Measurements from ENCODE around the gene MXD4. TPM values are rescaled to one million over a fixed set of nuclear protein-coding genes. Genes with fewer than 3 reads are reported as not detected.

MXD4 gene
- total RNA-seq, 2 experiments from 2014 or later, result 3.7 to 5.0 TPM

DNA sequence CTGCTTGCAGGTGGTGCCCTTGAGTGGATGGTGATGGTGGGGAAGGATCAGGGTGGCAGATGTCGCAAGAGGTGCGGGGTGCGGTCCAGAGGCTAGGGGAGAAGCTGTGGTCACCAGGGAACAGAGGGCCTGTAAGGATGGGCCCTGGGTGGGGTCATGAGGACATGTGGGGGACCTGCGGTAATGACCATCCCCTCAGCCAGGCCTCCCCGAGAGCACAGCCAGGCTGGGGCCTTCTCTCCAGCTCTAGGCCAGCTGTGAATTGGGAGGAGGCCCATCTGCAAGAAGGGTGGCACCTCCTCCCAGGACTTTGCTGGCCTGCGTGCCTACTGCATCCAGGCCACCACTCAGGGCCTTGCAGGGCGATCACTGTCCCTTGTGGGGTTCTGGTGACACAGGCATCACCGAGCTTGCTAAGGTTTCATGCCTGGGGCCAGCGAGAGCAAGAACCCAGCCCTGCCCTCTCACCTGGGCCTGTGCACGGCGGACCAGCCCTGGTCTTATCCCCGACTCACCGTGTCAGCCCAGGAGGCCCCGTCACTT is 34.1 kb upstream of the MXD4 start:
- CTCF ChIA-PET, result interaction anchor here (0.9 to 1.2 kb wide), 2 partner anchors 9 to 206 kb away, joined by 3 read pairs; no protein-coding TSS in a partner anchor
- POLR2A ChIA-PET, result no interaction called here

DNA sequence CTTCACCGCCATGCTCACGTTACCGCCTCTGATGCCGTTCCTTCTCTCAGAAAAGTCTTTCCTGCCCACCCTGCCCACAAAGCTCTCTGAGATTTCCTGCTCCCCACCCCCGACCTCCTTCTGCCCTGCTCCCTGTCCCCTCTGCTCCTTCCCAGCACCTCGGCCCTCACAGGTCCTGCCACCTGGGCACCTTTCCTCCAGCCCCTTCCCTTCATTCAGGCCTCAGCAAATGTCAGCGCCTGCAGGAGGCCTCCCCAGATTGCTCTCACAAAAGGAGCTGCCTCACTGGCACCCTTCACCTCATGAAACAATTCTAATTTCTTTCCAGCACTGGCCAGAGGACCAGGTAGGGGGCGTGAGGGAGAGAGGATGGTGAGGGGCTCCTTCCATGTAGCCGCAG is 33.6 kb upstream of the MXD4 start:
- ChIA-PET CTCF (interaction anchor here (0.9 to 1.2 kb wide), 2 partner anchors 9 to 206 kb away, joined by 3 read pairs; no protein-coding TSS in a partner anchor), POLR2A (no interaction called here)

DNA sequence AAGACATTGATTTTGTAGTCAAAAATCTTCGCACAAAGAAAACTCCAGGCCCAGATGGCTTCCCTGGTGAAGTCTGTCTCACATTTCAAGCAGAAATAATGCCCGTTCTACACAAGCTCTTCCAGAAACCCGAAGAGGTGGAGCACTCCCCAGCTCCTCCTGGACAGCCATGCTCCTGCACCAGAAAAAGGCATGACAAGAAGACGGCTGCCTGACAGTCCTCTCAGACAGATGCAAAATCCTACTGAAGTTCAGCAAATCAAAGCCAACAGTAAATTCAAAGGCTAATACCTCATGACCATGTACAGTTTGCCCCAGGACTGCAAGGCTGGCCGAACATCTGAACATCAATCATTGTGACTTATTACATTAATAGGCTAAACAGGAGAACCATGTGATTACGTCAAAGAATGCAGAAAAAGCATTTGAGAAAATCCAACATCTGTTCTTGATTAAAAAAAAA is 30.8 kb upstream of the MXD4 start:
- POLR2A ChIA-PET, result no interaction called here
- CTCF ChIA-PET, result no interaction called here

DNA sequence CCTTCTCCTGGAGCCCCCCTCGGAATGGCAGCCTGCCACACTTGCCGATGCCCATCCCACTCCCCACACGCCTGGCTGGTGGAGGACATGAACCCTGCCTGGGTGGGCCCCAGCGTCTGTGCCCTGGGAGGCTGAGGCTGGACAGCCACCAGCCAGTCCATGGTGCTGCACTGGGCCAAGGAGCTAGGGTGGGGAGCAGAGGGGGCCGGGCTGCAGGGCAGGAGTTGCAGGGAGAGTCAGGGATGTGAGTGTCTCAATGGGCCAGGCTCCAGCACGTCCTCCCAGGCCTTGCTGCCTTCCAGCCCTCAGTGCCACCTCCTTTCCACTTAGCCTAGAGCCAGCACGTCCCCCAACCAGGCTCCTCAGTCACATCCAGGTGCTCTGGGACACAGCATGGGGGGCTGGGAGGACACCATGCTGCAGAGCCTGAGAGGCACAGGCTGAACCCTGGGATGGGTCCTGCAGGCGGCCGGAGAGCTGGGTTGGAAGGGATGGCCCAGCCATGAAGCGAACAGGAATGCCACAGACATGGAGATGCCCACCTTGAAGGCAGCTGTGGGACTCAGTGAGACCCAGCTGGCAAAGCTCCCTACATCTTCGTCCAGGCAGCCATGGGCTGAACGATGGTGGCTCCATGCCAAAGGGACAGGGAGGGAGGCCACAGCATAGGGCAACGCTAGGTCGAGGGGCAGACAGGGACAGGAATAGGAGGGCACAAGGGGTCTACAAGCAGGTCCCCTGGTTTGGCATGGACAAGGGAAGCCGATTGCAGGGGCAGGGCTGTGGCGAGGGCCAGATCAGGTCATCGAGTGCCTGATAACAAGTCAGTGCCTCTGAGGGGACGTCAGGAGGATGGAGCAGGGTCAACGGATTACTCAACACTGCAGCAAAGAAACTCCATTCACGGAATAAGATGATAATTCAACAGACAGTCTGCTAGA is 30.1 kb upstream of the MXD4 start:
- ChIA-PET POLR2A (no interaction called here), CTCF (interaction anchor here (1.3 kb wide), 1 partner anchor 171 kb away, joined by 4 read pairs; no protein-coding TSS in a partner anchor)

DNA sequence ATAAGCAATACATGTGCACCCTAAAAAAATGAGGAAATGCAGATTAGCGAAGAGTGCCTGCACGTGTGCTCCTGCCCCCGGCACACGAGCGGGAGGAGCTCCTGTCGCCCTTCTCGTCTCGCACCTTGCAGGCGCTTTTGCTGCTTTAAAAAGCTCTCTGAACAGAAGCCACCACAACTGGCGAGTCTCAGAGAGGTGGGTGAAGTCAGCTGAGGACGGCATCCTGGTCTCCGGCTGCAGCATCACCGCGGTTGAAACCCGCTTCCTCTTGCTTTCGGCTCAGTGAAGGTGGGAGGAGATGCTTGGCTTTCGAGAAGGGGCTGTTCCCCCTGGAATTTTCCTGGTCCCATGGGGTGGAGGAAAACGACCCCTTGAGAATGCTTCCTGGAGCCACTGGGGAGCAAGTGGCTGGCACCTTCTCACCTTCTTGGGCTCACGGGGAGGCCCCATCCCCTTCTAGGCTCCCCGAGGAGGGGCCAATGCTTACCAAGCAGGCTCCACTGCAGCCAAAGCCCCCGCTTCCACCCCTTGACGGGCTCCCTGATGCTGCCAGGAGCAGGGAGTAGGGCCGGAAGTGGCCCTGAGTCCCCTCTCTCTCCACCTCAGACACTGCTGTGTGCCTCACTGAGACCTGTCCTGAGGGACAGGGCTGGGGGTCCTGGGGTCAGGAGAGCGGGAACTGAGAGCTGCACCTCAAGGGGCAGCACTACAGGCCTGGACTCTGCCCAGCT is 29.2 kb upstream of the MXD4 start:
- CTCF ChIA-PET, result interaction anchor here (0.5 to 1.3 kb wide), 4 partner anchors 14 to 322 kb away, joined by 3 to 4 read pairs (median 4); partner anchors contain the start of gene MXD4
- POLR2A ChIA-PET, result no interaction called here

DNA sequence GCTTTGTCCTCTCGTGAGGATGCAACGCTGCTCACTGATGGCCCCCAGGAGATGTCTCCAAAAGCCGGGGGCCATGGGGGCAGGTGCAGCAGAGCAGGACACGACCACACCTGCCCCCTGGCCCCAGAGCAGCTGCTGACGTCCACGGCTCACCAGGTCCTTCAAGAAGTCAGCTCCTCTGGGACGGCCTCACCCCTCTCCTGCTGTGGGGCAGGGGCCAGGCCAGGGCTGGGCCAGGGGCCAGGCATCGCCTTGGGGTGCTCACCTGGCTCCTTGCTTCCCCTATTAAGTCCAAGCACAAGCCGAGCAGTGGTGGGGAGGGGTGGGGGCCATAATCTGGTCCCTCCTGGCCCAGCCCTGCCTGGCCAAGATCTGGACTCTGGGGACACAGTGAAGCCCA is 28.6 kb upstream of the MXD4 start:
- POLR2A ChIA-PET, result no interaction called here
- CTCF ChIA-PET, result interaction anchor here (0.9 to 1.3 kb wide), 2 partner anchors 15 to 28 kb away, joined by 3 to 4 read pairs; partner anchors contain the start of gene MXD4

DNA sequence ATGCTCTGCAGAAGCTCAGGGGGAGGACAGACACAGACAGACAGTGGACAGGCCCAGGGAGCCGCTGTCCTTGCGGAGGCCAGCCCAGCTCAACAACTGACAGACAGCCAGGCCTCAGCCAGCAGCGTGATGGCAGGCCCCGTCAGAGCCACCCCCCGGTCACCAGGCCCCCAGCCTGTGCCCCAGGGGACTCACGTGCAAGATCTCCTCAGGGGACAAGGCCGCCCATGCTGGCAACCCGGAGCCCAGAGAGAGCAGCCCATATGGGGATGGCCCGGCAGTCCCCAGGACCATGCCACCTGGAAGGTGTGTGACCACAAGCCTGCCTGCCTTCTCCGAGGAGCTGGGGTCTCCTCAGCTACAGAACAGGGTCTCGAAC is 28.0 kb upstream of the MXD4 start:
- ChIA-PET POLR2A (no interaction called here), CTCF (no interaction called here)

DNA sequence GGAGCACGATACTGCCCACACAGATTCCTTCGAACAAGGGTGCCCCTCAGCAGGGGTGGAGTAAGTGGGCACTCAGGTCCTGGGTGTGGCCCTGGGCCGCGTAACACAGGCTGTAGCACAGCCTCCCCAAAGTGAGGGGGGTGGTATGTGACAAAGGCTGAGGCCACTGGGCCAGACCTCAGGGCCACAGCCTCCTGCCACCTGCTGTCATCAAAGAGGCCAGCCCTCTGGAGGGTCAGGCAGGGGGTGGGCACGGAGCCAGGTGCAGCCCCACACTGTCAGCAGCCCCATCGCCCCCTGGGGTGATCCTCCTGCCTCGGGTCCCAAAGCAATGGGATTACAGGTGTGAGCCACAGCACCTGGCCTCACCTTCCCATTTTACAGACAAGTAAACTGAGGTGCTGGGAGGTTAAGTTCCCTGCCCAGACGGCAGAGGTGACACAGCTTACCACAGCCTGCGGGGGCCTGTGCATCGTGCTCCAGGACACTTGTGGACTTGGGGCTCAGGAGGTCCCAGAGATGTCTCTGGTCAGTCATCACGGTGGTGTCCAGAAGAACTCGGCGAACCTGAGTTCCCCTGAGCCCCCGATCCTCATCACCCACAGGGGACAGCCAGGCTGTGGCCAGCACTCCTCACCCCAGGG is 27.5 kb upstream of the MXD4 start:
- ChIA-PET CTCF (no interaction called here), POLR2A (no interaction called here)

DNA sequence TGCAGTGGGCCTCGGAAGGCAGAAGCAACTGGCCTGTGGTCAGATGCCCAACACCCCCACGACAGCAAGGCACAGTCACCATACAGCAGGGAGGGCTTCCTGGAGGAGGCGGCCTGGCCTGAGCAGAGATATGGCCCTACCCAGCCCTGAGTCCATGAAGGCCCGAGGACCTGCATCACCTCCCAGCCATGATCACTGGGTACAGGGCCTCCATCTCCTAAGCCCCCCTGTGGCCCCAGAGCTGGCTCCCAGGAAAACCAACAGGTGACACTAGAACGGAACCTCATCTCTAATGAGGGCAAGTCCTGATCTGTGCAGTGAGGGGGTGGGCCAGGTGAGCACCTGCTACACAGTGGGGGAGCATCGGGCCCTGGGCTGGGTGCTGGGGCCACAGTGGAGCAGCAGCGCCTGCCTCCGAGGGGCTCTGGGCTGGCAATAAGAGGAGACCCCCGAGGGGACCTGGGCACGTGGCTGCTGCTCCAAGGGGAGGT is 26.2 kb upstream of the MXD4 start:
- ChIA-PET CTCF (no interaction called here), POLR2A (no interaction called here)

DNA sequence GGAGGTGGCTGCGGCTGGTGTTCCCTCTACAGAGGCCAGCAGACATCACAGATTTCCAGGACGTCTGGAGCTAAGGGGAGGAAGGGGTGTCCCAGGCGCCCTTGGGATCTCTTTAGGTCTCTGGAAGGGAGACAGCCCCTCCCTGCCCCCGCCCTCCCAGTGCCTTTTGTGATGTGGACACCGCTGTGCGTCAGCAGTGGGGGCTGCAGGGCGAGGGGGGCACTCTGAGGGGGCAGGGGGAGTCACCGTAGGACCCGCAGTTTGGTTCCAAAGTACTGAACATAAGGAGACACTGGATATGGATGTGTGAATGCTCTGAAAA is 25.6 kb upstream of the MXD4 start:
- CTCF ChIA-PET, result no interaction called here
- POLR2A ChIA-PET, result no interaction called here

DNA sequence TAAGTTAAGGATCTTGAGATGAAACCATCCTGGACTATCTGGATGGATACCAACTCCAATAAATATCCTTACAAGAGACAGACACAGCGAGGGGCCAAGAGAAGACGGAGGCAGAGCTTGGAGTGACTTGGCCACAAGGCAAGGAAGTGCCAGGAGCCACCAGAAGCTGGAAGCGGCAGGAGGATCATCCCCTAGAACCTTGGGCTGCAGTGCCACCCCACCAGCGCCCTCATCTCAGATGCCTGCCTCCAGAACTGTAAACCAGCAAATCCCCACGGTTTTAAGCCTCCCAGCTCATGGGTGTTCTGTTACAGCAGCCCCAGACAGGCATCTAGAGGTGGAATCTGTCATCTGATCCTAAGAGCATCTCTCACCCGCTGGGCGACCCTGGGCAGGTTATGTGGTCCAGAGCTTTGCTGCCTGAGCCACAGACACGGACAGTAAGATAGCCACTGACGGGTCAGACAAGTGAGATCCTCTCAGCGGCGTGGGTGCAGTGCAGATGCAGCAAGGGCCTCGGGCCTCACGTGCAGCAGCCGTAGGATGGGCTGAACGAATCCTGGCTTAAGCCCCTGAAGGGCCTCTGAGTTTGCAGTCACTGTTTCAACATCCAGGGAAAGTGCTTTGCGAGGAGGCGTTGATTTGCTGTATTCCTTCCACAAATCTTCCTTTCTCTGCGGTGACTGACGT is 25.1 kb upstream of the MXD4 start:
- POLR2A ChIA-PET, result no interaction called here
- CTCF ChIA-PET, result no interaction called here

DNA sequence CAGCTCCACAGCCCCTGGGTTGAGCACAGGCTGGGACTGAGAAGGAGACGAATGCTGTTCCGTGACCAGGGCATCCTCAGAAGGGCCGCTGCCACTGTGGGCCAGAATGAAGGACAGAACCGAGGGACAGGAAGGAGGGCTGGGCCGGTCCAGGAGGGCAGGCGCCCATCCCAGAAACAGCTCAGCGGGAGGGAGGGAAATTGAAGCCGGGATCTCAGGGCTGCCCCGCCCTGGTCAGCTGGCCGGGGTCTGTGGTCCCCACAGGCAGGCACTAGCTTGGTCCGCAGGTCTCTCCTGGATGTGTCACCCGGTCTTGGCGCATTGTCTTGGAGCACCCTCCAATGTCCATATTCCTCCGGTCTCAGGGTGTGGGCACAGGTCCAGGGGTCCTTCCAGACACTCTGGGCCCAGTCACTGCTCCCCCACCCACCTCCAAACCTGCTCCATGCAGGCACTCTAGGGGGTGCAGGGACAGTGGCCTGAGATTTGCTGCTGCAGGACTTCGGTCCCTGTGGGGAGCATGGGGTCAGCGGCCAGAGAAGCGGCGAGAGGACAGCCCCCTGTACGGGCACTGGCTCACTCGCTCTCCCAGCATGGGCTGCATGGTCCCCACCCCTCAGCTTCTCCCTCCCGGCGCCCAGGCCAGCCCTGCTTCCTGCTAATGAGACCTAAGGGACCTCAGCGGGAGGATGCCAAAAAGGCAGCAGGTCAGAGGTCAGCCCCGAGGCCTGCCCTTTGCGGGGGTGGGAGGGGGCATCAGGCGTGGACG is 23.9 kb upstream of the MXD4 start:
- POLR2A ChIA-PET, result no interaction called here
- CTCF ChIA-PET, result no interaction called here

DNA sequence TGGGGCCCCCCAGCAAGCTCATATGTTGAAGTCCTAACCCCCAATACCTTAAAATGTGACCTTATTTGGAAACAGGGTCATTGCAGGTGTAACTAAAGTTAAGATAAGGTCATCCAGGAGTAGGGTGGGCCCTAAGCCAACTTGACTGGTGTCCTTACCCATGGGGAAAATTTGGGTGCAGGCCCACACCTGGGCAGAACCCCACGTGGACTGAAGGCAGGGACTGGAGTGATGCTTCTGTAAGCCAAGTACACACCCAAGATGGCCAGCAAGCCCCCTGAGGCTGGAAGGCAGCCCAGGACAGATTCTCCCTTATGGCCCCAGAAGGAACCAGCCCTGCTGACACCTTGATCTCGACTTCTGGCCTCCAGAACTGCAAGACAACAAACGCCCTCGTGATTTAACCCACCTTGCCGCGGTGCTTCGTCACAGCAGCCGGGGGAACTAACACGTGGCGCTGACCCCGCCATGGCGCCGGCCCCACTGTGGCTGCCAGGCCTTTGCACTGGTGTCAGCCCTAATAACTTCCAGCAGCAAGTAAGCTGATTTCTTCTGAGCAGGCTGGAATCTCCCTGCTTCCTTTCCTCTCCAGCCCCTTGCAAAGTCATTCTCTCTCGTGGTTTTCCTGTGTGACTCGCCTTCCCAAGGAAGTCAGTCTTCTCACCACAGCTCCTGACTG is 23.2 kb upstream of the MXD4 start:
- POLR2A ChIA-PET, result no interaction called here
- CTCF ChIA-PET, result no interaction called here

DNA sequence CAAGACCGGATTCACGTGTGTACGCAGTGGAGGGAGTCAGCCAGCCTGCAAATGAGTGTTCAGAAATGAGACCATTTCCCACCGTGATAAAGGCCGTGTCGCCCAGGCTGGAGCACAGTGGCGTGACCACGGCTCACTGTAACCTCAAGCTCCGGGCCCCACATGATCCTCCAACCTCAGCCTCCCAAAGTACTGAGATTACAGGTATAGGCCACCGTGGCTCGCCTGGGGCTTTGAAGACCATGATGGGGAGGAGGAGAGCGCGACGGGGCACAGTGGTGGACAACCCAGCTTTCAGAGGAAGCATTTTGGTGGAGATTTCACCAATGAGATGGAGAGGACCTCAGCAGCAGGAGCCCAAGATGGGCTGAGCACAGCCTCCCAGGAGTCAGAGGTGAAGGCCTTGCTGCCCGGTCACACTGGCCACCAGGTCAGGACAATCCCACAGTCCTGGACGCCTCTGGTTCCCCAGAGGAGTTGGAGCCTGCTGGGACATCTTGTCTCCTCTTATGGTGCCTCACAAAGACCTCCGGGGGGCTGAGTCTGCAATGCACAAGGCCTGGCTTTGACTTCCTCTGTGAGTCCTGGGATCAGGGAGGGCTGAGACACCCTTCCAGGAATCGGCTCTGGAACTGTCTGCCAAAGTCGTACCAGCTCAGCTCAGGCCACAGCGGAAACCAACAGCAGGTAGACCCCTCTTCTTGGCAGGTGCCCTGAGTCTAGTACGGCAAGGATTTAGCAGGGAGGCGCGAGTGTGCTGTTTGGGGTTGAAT is 22.4 kb upstream of the MXD4 start:
- ChIA-PET POLR2A (no interaction called here), CTCF (no interaction called here)

DNA sequence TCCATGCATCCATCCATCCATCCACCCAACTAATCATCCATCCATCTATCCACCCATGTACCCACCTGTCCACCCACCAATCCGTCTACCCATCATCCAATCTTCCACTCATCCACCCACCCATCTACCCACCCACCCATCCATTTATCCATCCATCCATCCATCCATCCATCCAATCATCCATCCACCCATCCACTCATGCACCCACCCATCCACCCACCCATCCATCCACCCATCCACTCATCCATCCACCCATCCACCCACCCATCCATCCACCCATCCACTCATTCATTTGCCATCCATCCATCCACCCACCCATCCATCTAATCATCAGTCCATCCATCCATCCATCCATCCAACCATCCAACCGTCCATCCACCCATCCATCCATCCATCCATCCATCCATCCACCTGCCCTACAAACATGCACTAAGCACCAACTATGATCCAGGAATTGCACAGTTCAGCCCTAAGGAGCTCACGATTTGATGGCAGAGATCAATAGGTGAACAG is 21.3 kb upstream of the MXD4 start:
- ChIA-PET CTCF (no interaction called here), POLR2A (no interaction called here)

DNA sequence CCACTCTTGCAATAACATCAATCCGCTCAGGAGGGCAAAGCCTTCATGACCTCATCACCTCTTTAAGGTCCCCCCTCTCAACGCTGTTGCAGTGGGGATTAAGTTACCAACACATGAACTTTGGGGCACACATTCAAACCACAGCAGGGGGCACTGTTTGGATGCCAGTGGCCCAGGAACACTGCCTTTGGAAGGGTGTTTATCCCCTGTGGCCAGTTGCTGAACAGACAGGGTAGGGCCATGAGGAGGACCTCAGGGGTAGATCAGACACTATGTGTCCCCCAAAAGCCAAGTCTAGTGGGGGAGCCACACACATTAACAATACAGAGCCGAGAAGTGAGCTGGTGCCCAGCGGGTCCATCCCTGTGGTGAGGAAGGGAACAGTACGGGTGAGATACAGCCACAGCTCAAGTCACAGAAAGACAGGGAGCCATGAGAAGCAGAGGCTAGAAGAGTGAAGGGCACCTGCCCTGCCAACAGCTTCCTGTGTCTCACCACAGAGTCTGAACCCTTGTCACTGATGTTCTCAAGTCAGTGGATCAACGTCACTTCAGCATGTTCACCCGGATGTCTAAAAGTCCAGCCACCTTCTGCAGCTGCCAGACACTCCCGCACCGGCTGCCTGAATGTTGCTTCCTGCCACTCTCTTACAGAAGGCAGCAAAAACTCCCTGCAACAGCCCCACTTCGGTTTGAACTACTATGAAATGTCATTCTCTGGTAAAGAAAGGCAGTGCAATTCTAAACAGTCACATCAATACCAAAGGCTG is 19.9 kb upstream of the MXD4 start:
- POLR2A ChIA-PET, result interaction anchor here (1.0 kb wide), 1 partner anchor 187 kb away, joined by 5 read pairs; the partner anchor contains the start of gene RNF4
- CTCF ChIA-PET, result no interaction called here

Data from activated CD8-positive, alpha-beta memory T cell treated with anti-CD3 and anti-CD28 coated beads for 36 hours (primary cell).